Measurements from ENCODE around the gene SCFD2.
A peak's percentile ranks its signal among the peaks of the same experiment; 100 is the strongest.
"Not testable (repeated sequence)": the region's sequence is repeated elsewhere in the genome, so short reads cannot be mapped to it uniquely, and the experiment has no call there.

The SCFD2 gene

DNA sequence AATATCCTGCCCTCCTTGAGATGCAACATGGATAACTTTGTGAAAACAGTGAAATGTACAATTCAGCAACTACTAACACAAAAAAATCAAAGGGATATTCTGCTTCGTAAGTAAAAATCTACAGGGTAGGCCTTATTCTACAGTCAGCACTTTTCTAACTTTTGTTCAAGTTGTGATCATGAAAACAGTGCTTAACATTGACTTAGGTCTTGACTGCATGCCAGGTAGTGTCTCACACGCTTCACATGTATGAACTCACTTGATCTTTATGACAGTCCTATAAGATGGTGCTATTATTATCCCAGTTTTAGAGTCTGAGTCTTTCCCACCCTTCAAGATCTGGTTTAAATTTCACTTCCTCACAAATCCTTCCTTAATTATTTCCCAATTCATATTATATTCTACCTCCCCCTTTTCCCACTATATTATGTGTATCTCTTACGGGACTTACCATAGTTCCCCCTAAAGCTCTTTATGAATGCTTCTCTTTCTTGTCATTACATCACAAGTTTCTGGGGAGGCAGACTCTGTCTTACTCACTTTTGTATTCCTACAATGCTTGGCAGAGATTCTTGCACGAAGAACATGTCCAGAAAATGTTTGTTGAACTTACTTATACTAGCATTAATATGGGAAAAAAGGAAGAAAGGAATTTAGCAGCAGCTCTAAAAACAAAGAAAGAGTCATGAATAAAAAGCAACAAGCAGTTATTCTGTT is 179.8 kb downstream of the SCFD2 start:
- no peak overlapping the region for H3K9ac ChIP-seq (ENCODE audit: low read length)
- H3K27ac ChIP-seq (ENCODE audit: low read length), result no peak overlapping the region
- H3K27me3 ChIP-seq (ENCODE audit: low read depth, low read length), result no peaks in the 10 kb centered on the region
- no peaks in the 10 kb centered on the region for H3K36me3 ChIP-seq (replicated peaks; ENCODE audit: low read depth, low read length)
- no peak overlapping the region for H3K4me3 ChIP-seq (ENCODE audit: low read length)
- no peak overlapping the region for H3K4me2 ChIP-seq (ENCODE audit: low read length)
- H3K9me3 ChIP-seq (ENCODE audit: insufficient read depth, low read length), result no peaks in the 10 kb centered on the region
- H2AFZ ChIP-seq (ENCODE audit: low read depth, low read length), result no peak overlapping the region
- no peaks in the 10 kb centered on the region for H4K20me1 ChIP-seq (ENCODE audit: insufficient read depth, low read length)
- H3K79me2 ChIP-seq (ENCODE audit: low read length), result no peaks in the 10 kb centered on the region
- TF ChIP-seq, protein P1, sequence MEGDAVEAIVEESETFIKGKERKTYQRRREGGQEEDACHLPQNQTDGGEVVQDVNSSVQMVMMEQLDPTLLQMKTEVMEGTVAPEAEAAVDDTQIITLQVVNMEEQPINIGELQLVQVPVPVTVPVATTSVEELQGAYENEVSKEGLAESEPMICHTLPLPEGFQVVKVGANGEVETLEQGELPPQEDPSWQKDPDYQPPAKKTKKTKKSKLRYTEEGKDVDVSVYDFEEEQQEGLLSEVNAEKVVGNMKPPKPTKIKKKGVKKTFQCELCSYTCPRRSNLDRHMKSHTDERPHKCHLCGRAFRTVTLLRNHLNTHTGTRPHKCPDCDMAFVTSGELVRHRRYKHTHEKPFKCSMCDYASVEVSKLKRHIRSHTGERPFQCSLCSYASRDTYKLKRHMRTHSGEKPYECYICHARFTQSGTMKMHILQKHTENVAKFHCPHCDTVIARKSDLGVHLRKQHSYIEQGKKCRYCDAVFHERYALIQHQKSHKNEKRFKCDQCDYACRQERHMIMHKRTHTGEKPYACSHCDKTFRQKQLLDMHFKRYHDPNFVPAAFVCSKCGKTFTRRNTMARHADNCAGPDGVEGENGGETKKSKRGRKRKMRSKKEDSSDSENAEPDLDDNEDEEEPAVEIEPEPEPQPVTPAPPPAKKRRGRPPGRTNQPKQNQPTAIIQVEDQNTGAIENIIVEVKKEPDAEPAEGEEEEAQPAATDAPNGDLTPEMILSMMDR (IDR thresholded peaks at IDR 0.05; ENCODE audit: low read depth, low read length), result no peak
- H3K4me1 ChIP-seq (ENCODE audit: low read length), result no peaks in the 10 kb centered on the region

DNA sequence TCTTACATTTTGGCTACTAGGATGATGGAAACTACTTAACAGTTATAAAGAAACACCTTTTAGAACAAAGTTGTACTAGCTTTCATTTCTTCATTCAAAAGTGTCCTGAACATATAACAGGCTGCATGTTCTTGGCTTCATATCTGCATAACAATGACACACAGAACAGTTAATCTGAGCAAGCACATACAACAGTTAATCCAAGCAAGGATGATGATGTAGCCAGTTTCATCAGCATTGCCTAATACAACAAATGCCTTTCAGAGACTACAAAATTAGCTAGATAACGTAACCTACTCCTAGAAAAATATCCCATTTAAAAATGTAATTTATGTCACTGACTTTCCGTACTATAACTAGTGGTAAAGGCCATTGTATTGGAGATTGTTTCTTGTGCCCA is 182.1 kb downstream of the SCFD2 start:
- no peaks in the 10 kb centered on the region for H3K9me3 ChIP-seq (ENCODE audit: insufficient read depth, low read length)

DNA sequence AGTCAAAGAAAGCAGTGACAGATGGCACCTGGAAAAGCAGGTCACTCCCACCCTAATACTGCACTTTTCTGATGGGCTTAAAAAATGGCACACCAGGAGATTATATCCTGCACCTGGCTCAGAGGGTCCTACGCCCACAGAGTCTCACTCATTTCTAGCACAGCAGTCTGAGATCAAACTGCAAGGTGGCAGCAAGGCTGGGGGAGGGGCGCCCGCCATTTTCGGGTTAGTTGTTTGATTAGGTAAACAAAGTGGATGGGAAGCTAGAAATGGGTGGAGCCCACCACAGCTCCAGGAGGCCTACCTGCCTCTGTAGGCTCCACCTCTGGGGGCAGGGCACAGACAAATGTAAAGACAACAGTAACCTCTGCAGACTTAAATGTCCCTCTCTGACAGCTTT is 188.1 kb downstream of the SCFD2 start:
- not testable (repeated sequence) for H2AFZ ChIP-seq (ENCODE audit: low read depth, low read length); H3K9ac ChIP-seq (ENCODE audit: low read length); H3K79me2 ChIP-seq (ENCODE audit: low read length); H3K4me2 ChIP-seq (ENCODE audit: low read length); H4K20me1 ChIP-seq (ENCODE audit: insufficient read depth, low read length); H3K27ac ChIP-seq (ENCODE audit: low read length); H3K36me3 ChIP-seq (replicated peaks; ENCODE audit: low read depth, low read length); H3K4me3 ChIP-seq (ENCODE audit: low read length); H3K9me3 ChIP-seq (ENCODE audit: insufficient read depth, low read length); H3K27me3 ChIP-seq (ENCODE audit: low read depth, low read length)
- peaks cover 31% of the 10 kb centered on the region for H3K4me1 ChIP-seq (ENCODE audit: low read length)

More for the DNA sequence above, 182.1 kb downstream of the SCFD2 start:
- Histone ChIP-seq H3K27me3 (ENCODE audit: low read depth, low read length) (no peaks in the 10 kb centered on the region), H2AFZ (ENCODE audit: low read depth, low read length) (no peak overlapping the region), H3K9ac (ENCODE audit: low read length) (no peak overlapping the region), H3K4me3 (ENCODE audit: low read length) (no peak overlapping the region), H3K79me2 (ENCODE audit: low read length) (no peaks in the 10 kb centered on the region), H3K4me2 (ENCODE audit: low read length) (no peak overlapping the region), H3K36me3 (replicated peaks; ENCODE audit: low read depth, low read length) (no peaks in the 10 kb centered on the region), H3K27ac (ENCODE audit: low read length) (no peak overlapping the region), H3K4me1 (ENCODE audit: low read length) (no peaks in the 10 kb centered on the region), H4K20me1 (ENCODE audit: insufficient read depth, low read length) (no peaks in the 10 kb centered on the region)
- TF ChIP-seq EZH2phosphoT487 (IDR thresholded peaks at IDR 0.05; ENCODE audit: low read depth), result no peak
- TF ChIP-seq, protein P1 (IDR thresholded peaks at IDR 0.05; ENCODE audit: low read depth, low read length), result no peak

DNA sequence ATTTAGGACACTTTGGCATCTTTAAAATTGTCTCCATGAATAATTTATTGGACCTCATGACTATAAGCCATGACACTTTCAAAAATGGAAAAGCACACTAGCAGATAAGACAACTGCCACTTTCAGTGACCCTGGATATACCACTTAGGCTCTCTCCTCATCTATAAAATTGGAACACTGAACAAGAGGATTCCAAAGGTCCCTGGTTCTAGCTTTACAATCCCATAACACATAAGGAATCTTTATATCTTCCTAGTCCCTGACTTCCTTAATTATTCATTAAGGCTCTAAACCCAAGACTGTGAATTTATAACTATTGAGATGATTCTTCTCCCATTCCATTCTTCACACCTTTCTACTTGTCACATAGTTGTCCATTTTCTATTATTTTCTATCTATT is 190.2 kb downstream of the SCFD2 start:
- H3K27me3 ChIP-seq (ENCODE audit: low read depth, low read length), result no peaks in the 10 kb centered on the region
- H3K4me1 ChIP-seq (ENCODE audit: low read length), result peaks cover 33% of the 10 kb centered on the region
- TF ChIP-seq, protein P1 (IDR thresholded peaks at IDR 0.05; ENCODE audit: low read depth, low read length), result no peak
- no peak for TF ChIP-seq EZH2phosphoT487 (IDR thresholded peaks at IDR 0.05; ENCODE audit: low read depth)
- peaks cover 4% of the 10 kb centered on the region; the same call in 1 of the 2 replicates for H4K20me1 ChIP-seq (ENCODE audit: insufficient read depth, low read length)
- H3K9me3 ChIP-seq (ENCODE audit: insufficient read depth, low read length), result no peaks in the 10 kb centered on the region
- peak overlapping the region; percentile 67; the same call in 1 of the 2 replicates for H3K4me2 ChIP-seq (ENCODE audit: low read length)
- H3K36me3 ChIP-seq (replicated peaks; ENCODE audit: low read depth, low read length), result no peaks in the 10 kb centered on the region
- no peak overlapping the region for H3K4me3 ChIP-seq (ENCODE audit: low read length)
- H3K79me2 ChIP-seq (ENCODE audit: low read length), result no peaks in the 10 kb centered on the region
- H3K9ac ChIP-seq (ENCODE audit: low read length), result no peak overlapping the region
- H3K27ac ChIP-seq (ENCODE audit: low read length), result no peak overlapping the region
- H2AFZ ChIP-seq (ENCODE audit: low read depth, low read length), result no peak overlapping the region
